Middle frontal gyrus (tissue), 1 donor: ENCODE results near the gene POLR3H.

Source experiments
- DNase-seq: peaks from one replicate; pipeline ENCODE4 v3.0.0-alpha.2; 2015; ENCODE audit warnings: low spot score; ENCODE audit errors: extremely low spot score

Gene POLR3H

DNA sequence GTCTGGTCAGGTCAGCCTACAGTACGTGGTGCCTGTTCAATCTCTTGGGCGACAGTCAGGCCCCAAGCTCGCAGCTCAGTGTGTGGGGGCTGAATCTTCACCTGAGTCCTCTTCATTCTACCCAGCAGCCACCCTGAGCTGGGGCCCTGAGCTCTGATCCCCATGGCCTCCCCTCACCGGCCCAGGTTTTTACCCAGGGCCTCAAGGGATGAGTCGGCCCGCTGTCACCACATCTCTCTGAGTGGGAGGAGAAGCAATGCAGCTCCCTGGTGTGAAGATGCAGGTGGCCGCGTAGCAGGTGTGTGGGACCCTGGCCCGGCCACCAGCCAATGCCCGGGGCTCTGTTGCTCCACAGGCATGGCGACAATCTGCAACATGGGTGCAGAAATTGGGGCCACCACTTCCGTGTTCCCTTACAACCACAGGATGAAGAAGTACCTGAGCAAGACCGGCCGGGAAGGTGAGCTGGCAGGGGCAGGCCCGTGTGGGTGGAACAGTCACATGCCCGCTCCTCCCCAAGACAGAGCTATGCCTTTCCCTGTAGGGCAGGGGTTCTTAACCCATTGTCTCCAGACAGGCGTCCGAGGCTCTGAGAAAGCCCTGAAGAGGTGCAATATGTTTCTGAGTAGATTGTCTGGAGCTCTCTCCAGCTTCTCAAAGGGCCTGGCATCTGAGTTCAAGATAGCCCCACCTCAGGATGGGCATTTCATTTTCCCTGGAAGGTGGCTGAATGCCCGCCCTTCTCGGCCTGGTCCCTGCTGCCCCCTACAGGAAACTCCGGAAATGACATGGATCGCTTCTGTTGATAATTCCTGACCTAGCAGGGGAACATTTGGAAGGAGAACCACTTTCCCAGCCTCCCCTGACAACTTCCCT lies 26.9 kb downstream of the POLR3H start:
- DNase-seq: peak; percentile 72

- DNase-seq: no peak
Measured at GRCh38 chr22:41516462-41516861, 27.8 kb downstream of the POLR3H start.

- DNase-seq: no peak
Measured at GRCh38 chr22:41513391-41513790, 30.9 kb downstream of the POLR3H start.

DNA sequence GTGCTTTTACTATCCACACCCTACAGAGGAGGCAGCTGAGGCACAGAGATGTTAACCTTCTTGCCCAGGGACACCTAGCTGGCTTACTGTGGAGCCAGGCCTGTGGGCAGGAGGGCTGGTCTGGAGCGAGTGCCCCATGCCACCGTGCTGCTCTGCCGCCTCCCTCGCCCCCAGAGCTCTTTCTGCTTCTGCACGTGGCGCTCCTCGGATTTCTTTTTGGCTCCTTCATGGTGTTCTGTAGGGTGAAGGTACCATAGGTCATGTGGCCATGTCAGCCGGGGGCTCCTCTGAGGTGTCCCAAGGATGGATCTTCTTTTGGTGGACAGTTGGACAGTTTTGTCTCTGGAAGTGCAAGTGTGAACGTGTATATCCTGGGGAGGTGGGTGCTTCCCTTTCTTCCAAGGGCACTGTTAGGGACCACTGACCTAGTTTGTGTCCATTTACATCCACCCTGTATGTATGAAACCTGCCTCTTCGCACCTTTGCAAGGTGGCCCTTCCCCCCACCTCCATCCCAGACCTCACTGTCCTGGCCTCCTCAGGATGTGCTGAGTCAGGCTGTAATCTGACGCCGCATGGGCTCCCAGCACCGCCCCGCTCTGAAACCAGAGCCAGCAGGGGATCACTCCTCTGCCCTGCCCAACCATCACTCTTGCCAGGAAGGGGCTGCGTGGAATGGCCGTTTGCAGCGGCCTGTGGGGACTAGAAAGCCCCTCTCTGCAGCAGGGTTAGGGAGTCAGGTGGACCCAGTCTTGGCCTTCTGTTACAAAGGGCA lies 31.7 kb downstream of the POLR3H start:
- DNase-seq: no peak

DNA sequence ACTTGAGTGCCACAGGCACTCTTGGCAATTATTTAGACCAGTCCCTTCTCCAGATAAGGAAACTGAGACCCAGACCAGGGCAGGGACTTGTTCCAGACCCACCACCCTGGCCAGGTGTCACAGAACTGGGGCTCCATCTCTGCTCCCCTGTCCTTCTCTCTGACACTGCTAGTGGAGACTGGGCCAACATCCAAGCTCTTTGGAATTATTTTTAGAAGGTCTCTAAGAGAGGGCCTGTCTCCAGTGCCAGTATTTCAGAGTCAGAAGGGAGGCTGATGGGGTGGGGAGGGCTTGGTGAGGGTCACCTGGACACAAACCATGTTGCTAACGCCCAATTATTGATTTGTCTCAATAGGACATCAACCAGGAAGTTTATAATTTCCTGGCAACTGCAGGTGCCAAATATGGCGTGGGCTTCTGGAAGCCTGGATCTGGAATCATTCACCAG lies 32.7 kb downstream of the POLR3H start:
- DNase-seq: no peak

GRCh38 chr22:41508770-41509170 lies 35.5 kb downstream of the POLR3H start:
- DNase-seq: peak; percentile 59

GRCh38 chr22:41507330-41508063 lies 36.8 kb downstream of the POLR3H start:
- DNase-seq: no peak

DNA sequence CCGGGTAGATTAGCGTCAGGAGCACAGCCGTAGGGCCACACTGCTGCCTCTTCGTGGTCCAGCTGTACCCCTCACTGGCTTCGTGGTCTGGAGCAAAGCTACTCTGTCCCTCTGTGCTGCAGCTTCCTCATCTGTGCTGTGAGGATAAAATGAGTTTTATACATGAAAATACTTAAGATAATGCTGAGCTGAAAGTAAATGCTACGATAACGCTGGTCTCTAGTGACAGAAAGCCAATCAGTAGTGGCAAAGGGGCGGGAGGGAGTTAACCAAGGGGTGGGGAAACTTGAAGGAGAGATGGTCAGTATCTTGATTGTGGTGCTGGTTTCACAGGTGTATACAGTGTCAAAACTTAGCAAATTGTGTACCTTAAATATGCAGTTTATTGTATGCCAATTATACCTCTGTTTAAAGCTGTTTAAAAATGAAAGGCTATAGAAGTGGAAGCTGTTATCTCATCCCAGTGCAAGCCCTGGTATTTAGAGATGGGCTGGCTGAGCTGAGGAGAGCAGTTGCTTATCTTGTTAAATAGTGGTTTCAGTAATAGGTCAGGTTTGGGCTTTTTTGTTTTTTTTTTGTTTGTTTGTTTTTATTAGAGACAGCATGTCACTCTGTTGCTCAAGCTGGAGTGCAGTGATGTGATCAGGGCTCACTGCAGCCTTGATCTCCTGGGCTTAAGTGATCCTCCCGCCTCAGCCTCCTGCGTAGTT lies 38.6 kb downstream of the POLR3H start:
- no peak for DNase-seq

- DNase-seq: no peak
Measured at GRCh38 chr22:41504816-41505215, 39.5 kb downstream of the POLR3H start.

DNA sequence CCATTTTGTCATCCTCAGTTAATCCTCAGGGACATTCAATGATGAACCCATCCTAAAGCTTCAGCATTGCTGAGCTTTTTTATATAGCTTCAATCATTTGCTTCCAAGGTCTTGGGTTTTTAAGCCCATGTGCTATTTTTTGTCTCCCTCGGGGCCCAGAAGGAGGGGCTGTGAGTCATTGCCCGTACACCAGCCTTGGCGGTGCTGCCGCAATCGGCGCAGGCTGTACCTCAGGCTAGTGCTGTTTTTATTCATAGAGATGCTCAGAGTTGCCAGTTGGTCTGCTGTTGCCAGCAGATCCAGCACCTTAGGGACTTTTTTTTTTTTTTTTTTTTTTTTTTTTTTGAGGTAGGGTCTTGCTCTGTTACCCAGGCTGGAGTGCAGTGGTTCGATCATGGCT lies 39.9 kb downstream of the POLR3H start:
- peak; percentile 32 for DNase-seq

DNA sequence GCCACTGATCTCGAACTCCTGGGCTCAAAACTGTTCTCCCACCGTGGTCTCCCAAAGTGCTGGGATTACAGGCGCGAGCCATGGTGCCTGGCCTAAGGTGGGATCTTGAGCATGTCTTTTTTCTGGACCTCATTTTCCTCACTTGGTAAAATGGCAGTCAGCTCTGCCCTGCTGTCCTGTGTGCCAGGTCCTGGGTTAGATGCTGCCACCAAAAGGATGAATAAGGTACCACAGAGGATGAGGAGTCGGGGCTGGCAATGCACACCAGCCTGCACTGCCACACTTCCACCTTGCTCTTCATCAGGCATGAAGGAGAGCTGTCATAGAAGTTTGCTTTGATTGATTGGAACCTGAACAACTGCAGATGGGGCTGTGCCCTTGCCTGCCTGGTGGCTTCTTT lies 43.1 kb downstream of the POLR3H start:
- DNase-seq: no peak

GRCh38 chr22:41500303-41500702 lies 44.0 kb downstream of the POLR3H start:
- no peak for DNase-seq

DNA sequence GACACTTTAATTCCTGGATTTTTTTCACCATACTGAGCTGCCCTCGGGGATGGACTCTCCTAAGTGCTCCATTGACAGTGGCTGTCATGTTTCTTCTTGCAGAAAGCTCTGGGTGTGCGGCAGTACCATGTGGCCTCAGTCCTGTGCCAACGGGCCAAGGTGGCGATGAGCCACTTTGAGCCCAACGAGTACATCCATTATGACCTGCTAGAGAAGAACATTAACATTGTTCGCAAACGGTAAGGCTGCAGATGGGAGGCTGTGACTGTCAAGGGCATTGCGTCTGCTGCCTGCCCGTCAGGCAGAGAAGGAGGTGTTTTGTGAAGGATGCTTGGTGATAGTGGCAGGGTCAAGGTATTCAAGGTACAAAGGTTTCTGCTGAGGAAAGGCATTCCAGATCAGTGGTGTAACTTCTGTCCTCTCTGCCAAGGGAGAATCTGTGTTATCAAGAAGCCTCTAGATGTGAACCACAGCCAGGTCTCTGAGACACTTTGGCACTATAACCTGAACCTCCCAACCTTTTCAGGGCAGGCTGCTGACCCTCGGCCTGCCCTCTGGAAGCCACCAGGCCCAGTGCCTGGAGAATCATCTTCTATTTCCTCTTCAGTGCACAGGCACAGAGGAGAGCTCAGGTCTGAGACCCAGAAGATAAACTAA lies 44.5 kb downstream of the POLR3H start:
- no peak for DNase-seq

DNA sequence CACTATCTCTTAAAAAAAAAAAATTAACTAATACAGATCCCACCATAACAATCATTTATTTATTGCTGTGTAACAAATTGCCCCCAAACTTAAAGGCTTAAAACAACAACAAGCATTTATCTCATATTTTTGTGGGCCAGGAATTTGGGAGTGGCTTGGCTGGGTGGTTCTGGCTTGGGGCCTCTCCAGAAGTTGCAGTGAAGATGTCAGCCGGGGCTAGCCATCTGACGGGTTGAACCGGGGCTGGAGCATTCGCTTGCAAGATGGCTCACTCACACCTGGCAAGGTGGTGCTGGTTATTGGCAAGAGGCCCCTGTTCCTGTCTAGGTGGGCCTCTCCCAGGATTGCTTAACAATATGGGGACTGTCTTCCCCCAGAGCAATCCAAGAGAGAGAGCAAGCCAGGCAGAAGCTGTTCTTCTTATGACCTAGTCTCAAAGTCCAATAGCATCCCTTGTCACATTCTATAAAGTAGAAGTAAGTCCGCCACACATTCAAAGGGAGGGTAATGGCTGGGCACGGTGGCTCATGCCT lies 45.9 kb downstream of the POLR3H start:
- DNase-seq: no peak

DNA sequence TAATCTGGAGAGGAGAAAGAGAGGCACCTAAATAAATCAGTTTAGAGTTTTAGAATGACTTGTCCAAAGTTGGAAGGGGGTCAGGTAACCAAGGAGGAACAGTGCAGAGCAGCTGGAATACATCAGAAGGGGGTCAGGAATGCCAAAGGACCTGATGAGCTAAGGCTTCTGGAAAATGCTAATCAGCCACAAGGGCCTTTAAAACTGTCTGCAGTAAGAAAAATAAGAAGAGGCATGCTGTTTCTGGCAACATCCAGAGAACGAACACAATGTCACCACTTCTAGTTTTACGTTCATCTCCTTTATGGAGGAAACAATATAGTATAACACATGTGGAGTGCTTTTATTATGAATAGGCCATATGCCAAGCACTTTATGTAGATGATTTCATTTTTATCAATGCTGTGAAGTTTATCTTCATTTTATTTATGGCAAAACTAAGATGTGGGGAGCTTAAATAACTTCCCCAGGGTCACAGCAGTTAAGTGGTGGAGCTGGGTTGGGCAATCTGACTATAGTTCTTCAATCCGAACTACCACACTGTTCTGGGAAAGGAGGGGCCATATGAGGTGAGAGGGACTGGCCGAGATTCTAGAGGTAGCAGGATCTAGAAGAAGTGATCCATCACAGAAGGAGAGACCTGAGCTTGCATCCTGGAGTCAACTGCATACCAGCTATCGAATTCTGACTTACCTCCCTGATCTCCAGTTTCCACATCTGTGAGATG lies 52.7 kb downstream of the POLR3H start:
- DNase-seq: no peak

GRCh38 chr22:41488596-41489385 lies 55.5 kb downstream of the POLR3H start:
- no peak for DNase-seq

- no peak for DNase-seq
Measured at GRCh38 chr22:41488076-41488475, 56.2 kb downstream of the POLR3H start.

GRCh38 chr22:41487037-41487935 lies 57.0 kb downstream of the POLR3H start:
- DNase-seq: no peak
